ENCODE results near the gene TMPRSS12.
A peak's percentile ranks its signal among the peaks of the same experiment; 100 is the strongest.
"Not testable (repeated sequence)": the region's sequence is repeated elsewhere in the genome, so short reads cannot be mapped to it uniquely, and the experiment has no call there.

TMPRSS12 gene

DNA sequence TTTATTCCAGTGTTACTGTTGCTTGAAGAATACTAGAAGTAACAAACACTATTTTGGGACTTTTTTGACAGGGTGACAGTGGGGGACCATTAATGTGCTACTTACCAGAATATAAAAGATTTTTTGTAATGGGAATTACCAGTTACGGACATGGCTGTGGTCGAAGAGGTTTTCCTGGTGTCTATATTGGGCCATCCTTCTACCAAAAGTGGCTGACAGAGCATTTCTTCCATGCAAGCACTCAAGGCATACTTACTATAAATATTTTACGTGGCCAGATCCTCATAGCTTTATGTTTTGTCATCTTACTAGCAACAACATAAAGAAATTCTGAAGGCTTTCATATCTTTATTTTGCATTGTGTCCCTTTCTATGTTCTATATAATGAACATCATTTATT is 44.5 kb downstream of the TMPRSS12 start:
- TF ChIP-seq, protein P1, sequence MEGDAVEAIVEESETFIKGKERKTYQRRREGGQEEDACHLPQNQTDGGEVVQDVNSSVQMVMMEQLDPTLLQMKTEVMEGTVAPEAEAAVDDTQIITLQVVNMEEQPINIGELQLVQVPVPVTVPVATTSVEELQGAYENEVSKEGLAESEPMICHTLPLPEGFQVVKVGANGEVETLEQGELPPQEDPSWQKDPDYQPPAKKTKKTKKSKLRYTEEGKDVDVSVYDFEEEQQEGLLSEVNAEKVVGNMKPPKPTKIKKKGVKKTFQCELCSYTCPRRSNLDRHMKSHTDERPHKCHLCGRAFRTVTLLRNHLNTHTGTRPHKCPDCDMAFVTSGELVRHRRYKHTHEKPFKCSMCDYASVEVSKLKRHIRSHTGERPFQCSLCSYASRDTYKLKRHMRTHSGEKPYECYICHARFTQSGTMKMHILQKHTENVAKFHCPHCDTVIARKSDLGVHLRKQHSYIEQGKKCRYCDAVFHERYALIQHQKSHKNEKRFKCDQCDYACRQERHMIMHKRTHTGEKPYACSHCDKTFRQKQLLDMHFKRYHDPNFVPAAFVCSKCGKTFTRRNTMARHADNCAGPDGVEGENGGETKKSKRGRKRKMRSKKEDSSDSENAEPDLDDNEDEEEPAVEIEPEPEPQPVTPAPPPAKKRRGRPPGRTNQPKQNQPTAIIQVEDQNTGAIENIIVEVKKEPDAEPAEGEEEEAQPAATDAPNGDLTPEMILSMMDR (conservative IDR thresholded peaks at IDR 0.05): no peak
- H3K27ac ChIP-seq: no peak overlapping the region

DNA sequence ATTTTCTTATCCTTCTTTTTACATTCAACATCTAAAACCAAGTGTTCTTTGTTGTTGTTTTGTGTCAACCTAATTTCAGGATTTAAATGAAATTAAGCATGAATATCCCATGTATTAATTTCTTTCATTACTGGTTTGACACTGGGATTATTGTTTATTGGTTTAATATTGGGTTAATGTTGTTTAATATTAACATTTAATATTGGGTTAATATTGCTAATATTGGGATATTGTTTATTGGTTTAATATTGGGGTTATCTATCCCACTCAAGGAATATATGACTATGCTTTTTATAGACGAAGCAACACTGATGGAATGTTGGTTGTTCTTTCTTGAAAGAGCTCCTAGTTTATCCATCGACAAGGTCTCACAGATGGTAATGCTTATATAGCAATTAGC is 45.9 kb downstream of the TMPRSS12 start:
- TF ChIP-seq, protein P1 (conservative IDR thresholded peaks at IDR 0.05): no peak

GRCh38 chr12:50894241-50894640 is 51.5 kb downstream of the TMPRSS12 start:
- H3K27ac ChIP-seq: no peak overlapping the region
- TF ChIP-seq, protein P1 (conservative IDR thresholded peaks at IDR 0.05): no peak

More for the DNA sequence above, 45.9 kb downstream of the TMPRSS12 start:
- H3K27ac ChIP-seq: no peak overlapping the region

GRCh38 chr12:50901685-50902113 is 59.0 kb downstream of the TMPRSS12 start:
- H3K27ac ChIP-seq: no peak overlapping the region
- TF ChIP-seq, protein P1 (conservative IDR thresholded peaks at IDR 0.05): no peak

DNA sequence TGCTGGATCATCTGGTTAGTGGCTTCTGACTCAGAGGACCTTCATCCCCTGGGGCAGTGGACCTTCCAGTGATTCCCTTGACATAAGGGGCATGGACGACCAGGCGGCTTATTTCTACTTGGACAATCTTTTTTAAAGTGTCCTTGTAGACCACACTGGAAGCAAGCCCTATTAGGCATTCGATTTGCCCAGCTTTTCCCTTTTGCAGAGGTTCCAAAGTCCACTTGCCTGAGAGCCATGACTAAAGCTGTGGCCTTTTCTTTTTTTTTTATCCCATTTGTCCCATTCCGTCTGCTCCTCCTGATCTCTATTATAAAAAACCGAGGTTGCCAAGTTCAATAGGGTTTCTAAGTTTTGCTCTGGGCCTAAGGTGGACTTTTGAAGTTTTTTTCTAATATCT is 65.8 kb downstream of the TMPRSS12 start:
- not testable (repeated sequence) for H3K27ac ChIP-seq

DNA sequence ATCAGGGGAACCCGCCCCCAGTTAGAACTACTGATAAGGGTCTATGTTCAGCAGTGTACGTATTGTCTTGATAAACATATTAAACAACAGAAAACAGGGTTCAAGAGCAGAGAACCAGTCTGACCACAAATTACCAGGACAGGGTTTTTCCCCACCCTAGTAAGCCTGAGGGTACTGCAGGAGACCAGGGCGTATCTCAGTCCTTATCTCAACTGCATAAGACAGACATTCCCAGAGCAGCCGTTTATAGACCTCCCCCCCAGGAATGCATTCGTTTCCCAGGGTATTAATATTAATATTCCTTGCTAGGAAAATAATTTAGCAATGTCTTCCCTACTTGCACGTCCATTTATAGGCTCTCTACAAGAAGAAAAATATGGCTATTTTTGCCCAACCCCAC is 69.6 kb downstream of the TMPRSS12 start:
- H3K27ac ChIP-seq: not testable (repeated sequence)

DNA sequence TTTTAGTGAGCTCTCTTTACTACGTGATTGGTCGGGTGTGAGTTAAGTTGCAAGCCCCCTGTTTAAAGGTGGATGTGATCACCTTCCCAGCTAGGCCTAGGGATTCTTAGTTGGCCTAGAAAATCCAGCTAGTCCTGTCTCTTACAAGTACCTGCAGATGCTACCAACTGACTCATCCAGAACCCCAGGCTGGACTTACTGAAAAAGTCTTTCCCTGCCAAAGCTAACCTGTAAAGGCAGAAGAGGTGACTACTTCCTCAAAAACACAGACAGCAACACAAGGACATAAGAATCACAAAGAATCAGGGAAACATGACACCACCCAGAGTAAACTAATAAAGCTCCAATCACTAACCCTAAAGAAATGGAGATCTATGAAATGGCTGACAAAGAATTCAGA is 70.5 kb downstream of the TMPRSS12 start:
- no peak overlapping the region for H3K27ac ChIP-seq
- TF ChIP-seq, protein P1 (conservative IDR thresholded peaks at IDR 0.05): no peak

DNA sequence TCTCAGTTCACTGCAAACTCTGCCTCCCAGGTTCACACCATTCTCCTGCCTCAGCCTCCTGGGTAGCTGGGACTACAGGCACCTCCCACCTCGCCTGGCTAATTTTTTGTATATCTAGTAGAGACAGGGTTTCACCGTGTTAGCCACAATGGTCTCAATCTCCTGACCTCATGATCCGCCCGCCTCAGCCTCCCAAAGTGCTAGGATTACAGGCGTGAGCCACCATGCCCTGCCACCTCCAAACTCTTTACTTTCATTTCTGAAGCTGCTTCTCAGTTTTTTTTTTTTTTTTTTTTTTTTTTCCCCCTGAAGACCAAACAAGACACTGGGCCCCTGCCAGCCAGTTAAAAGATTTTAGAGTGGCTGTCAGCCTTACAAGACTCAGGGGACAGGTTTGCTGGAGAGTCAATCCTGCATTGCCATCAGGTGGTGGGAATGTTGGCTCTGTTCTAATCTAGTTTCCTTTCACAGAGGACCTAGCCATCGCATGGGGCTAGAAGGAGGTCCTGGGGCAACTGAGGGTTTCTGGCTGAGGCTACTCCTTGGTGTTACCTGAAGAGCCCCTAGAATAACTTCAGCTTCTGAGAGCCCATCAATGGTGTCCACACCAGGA is 72.3 kb downstream of the TMPRSS12 start:
- TF ChIP-seq, protein P1 (conservative IDR thresholded peaks at IDR 0.05): peak; percentile 36; the same call in 1 of the 2 replicates
- no peak overlapping the region for H3K27ac ChIP-seq

DNA sequence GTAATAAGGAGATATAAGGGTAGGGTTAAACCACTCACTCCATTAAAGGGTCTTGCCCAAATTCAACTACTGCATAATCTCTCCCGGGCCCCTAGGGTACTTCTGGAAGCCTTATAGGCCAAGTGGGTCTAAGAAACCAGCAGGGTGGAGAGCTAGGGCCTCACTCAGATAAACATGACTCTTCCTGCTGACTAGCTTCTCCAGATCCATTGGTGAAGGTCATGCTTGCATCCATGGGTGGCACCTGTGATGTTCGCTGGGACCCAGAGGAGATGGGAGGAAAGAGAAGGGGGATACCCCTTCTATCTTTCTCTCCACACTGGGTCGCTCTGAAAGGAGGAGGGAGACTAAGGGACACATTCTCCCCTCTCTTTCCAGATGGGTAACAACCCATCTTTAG is 73.6 kb downstream of the TMPRSS12 start:
- TF ChIP-seq, protein P1 (conservative IDR thresholded peaks at IDR 0.05): no peak
- H3K27ac ChIP-seq: no peak overlapping the region
